ENCODE data around the gene THRB. TPM values are rescaled to one million over a fixed set of nuclear protein-coding genes. Genes with fewer than 3 reads are reported as not detected.
A peak's percentile ranks its signal among the peaks of the same experiment; 100 is the strongest.

Gene THRB
- total RNA-seq, 1 donor from 2014 or later, result 3.1 TPM

- no peak for TF ChIP-seq CTCF (IDR thresholded peaks at IDR 0.05; ENCODE audit: insufficient read depth, low read length, poor library complexity, severe bottlenecking)
- no peaks in the 10 kb centered on the region for H3K36me3 ChIP-seq (ENCODE audit: control insufficient read depth, insufficient read depth, low read length)
- no peaks in the 10 kb centered on the region for H3K27me3 ChIP-seq (ENCODE audit: control insufficient read depth, insufficient read depth, low read length)
- H3K4me3 ChIP-seq (ENCODE audit: low read depth, low read length), result no peak overlapping the region
- DNase-seq (ENCODE audit: low read depth), result no peak
Measured at GRCh38 chr3:24158761-24159454, 335.7 kb downstream of the THRB start.

- H3K4me3 ChIP-seq (ENCODE audit: low read depth, low read length), result no peak overlapping the region
- no peak for TF ChIP-seq CTCF (IDR thresholded peaks at IDR 0.05; ENCODE audit: insufficient read depth, low read length, poor library complexity, severe bottlenecking)
- no peak for DNase-seq (ENCODE audit: low read depth)
- H3K36me3 ChIP-seq (ENCODE audit: control insufficient read depth, insufficient read depth, low read length), result no peaks in the 10 kb centered on the region
- no peaks in the 10 kb centered on the region for H3K27me3 ChIP-seq (ENCODE audit: control insufficient read depth, insufficient read depth, low read length)
Measured at GRCh38 chr3:24157106-24157505, 337.5 kb downstream of the THRB start.

- Histone ChIP-seq H3K27me3 (ENCODE audit: control insufficient read depth, insufficient read depth, low read length) (no peaks in the 10 kb centered on the region), H3K36me3 (ENCODE audit: control insufficient read depth, insufficient read depth, low read length) (no peaks in the 10 kb centered on the region), H3K4me3 (ENCODE audit: low read depth, low read length) (no peak overlapping the region)
- peak; percentile 43 for DNase-seq (ENCODE audit: low read depth)
- no peak for TF ChIP-seq CTCF (IDR thresholded peaks at IDR 0.05; ENCODE audit: insufficient read depth, low read length, poor library complexity, severe bottlenecking)
Measured at GRCh38 chr3:24156466-24156865, 338.2 kb downstream of the THRB start.

DNA sequence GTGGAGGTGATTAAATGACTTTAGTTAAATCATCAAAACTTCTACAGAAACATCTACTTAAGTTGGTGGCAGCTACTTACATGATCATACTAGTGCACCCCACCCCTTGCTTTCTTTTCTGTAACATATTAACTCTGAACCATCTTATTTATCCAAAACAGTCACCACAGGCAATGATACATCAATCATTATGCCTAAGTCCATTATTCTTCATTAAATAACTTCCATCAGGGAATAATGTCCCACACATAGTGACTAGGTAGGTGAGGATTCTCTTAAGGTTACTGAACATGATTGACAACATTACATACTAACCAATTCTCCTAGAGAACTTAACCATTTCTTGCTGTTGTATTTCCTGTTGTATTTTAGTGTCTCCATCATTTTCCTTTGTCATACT lies 339.4 kb downstream of the THRB start:
- DNase-seq (ENCODE audit: low read depth), result no peak
- H3K4me3 ChIP-seq (ENCODE audit: low read depth, low read length), result no peak overlapping the region
- no peak for TF ChIP-seq CTCF (IDR thresholded peaks at IDR 0.05; ENCODE audit: insufficient read depth, low read length, poor library complexity, severe bottlenecking)
- no peaks in the 10 kb centered on the region for H3K27me3 ChIP-seq (ENCODE audit: control insufficient read depth, insufficient read depth, low read length)
- H3K36me3 ChIP-seq (ENCODE audit: control insufficient read depth, insufficient read depth, low read length), result no peaks in the 10 kb centered on the region

DNA sequence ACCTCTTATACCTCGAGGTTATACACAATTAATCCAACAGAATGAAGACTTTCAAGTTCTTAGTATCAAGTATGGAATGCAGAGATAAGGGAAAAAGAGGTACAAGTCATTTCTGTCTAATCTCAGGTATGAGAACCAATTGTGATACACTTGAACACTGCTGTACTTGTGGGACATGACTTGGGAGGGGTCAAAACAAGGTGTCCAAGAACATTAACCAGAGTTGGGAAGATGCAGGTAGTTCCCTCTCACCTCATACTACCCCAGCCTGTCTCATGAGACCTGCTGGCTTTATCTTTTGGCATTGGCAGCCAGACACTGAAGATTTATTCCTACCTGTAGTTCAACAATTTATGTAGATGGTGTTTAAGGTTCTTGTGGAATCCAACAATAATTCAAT lies 339.9 kb downstream of the THRB start:
- no peak for DNase-seq (ENCODE audit: low read depth)
- no peak for TF ChIP-seq CTCF (IDR thresholded peaks at IDR 0.05; ENCODE audit: insufficient read depth, low read length, poor library complexity, severe bottlenecking)
- no peaks in the 10 kb centered on the region for H3K36me3 ChIP-seq (ENCODE audit: control insufficient read depth, insufficient read depth, low read length)
- no peaks in the 10 kb centered on the region for H3K27me3 ChIP-seq (ENCODE audit: control insufficient read depth, insufficient read depth, low read length)
- H3K4me3 ChIP-seq (ENCODE audit: low read depth, low read length), result no peak overlapping the region
